ENCODE results near the gene TMBIM4. TPM values are rescaled to one million over a fixed set of nuclear protein-coding genes. Genes with fewer than 3 reads are reported as not detected.

TMBIM4 gene
- total and polyA plus RNA-seq, 10 of the 15 experiments (the other 5 are each of a cell fraction or from before 2014, with no cell fraction given) = 38.8 to 341 (median 82.8) TPM

DNA sequence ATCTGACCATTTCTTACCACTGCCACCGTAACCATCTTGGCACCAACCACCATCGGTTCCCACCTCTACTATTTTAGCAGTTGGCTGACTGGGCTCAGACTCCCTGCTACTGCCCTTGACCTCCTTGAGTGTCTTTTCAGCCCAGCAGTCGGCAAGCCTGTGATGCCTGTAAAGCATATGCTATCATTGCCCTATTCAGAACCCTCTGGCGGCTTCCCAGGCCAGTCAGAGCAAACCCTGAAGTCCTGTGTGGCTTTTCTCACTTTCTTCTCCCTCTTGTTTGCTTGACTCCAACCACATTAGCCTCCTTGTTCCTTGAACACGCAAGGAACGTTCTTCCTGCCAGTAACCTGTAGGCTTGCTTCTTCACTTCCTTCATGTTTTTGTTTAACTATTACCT is 25.4 kb upstream of the TMBIM4 start:
- in situ Hi-C loops (cut with MboI) (no loop called here), intact Hi-C loops (cut with micrococcal nuclease; ENCODE audit: unreplicated experiment) (loop anchor here (5.0 kb wide), 1 partner anchor 37 kb away; no protein-coding TSS in a partner anchor)
- H3K9me3 ChIP-seq (replicated peaks; ENCODE audit: control insufficient read depth, insufficient read depth, low read length) = peaks cover 6% of the 10 kb centered on the region
- peaks cover 4% of the 10 kb centered on the region for H3K79me2 ChIP-seq (ENCODE audit: control insufficient read depth, insufficient read depth, low read length)
- peak overlapping the region; percentile 37 for H3K27ac ChIP-seq (ENCODE audit: control insufficient read depth, insufficient read depth)
- peaks cover 21% of the 10 kb centered on the region for H3K4me1 ChIP-seq (ENCODE audit: control insufficient read depth, insufficient read depth, low read length)
- H3K9ac ChIP-seq (ENCODE audit: control insufficient read depth, insufficient read depth, low read length) = no peak overlapping the region
- no peak overlapping the region for H3K4me3 ChIP-seq
- BruUV-seq (replicated peaks) = no TSS peak
- H2AFZ ChIP-seq (ENCODE audit: control insufficient read depth, low read depth, low read length) = no peak overlapping the region; the same call in 1 of the 2 replicates
- ChIA-PET SMC1A (ENCODE audit: uncharacterized antibody, unreplicated experiment) (no interaction called here), CTCF (no interaction called here), POLR2A (no interaction called here), RAD21 (ENCODE audit: unreplicated experiment) (no interaction called here)
- H3K4me2 ChIP-seq (ENCODE audit: control insufficient read depth, insufficient read depth) = peak overlapping the region; percentile 7; the same call in 1 of the 2 replicates
- no peaks in the 10 kb centered on the region; a peak in 2 of 4 replicates for H3K36me3 ChIP-seq (ENCODE audit: control insufficient read depth in 2 of 2, insufficient read depth in 2 of 2, low read length in 1 of 2)
- 89% methylated on average over 6 of the region's 6 CpGs for WGBS (ENCODE audit: insufficient coverage, insufficient replicate concordance, low lambda C conversion rate, missing lambda C conversion rate)
- ATAC-seq (peak; percentile 44), FAIRE-seq (no peak), DNase-seq (ENCODE audit: low read depth, low spot score) (no peak)
- no peaks in the 10 kb centered on the region for H3K27me3 ChIP-seq (replicated peaks in 1 of 2; ENCODE audit: control insufficient read depth in 2 of 2, insufficient read depth in 2 of 2, low read length in 1 of 2)
- no peaks in the 10 kb centered on the region for H4K20me1 ChIP-seq (ENCODE audit: control insufficient read depth, insufficient read depth)
- TF ChIP-seq, protein P1, sequence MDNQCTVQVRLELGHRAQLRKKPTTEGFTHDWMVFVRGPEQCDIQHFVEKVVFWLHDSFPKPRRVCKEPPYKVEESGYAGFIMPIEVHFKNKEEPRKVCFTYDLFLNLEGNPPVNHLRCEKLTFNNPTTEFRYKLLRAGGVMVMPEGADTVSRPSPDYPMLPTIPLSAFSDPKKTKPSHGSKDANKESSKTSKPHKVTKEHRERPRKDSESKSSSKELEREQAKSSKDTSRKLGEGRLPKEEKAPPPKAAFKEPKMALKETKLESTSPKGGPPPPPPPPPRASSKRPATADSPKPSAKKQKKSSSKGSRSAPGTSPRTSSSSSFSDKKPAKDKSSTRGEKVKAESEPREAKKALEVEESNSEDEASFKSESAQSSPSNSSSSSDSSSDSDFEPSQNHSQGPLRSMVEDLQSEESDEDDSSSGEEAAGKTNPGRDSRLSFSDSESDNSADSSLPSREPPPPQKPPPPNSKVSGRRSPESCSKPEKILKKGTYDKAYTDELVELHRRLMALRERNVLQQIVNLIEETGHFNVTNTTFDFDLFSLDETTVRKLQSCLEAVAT (IDR thresholded peaks at IDR 0.05) = peak; percentile 40; the same call in 1 of the 2 replicates
- TF ChIP-seq, protein P2, sequence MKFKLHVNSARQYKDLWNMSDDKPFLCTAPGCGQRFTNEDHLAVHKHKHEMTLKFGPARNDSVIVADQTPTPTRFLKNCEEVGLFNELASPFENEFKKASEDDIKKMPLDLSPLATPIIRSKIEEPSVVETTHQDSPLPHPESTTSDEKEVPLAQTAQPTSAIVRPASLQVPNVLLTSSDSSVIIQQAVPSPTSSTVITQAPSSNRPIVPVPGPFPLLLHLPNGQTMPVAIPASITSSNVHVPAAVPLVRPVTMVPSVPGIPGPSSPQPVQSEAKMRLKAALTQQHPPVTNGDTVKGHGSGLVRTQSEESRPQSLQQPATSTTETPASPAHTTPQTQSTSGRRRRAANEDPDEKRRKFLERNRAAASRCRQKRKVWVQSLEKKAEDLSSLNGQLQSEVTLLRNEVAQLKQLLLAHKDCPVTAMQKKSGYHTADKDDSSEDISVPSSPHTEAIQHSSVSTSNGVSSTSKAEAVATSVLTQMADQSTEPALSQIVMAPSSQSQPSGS (IDR thresholded peaks at IDR 0.05; ENCODE audit: low read length) = no peak
- TF ChIP-seq ZNF687 (IDR thresholded peaks at IDR 0.05) (no peak), RAD21 (IDR thresholded peaks at IDR 0.05; ENCODE audit: insufficient read depth, low read depth, low read length) (no peak), CREB1 (IDR thresholded peaks at IDR 0.05; ENCODE audit: low read depth) (no peak), ZZZ3 (IDR thresholded peaks at IDR 0.05; ENCODE audit: control insufficient read depth, insufficient read length, low read depth) (no peak), TCF12 (IDR thresholded peaks at IDR 0.05; ENCODE audit: low read depth, low read length) (no peak), SPI1 (IDR thresholded peaks at IDR 0.05; ENCODE audit: borderline replicate concordance, insufficient read depth, low read depth, low read length) (no peak), ZNF622 (IDR thresholded peaks at IDR 0.05) (no peak), NFYB (IDR thresholded peaks at IDR 0.05; ENCODE audit: insufficient read depth, low read depth, low read length) (no peak), ESRRA (IDR thresholded peaks at IDR 0.05; ENCODE audit: low read length) (no peak), FOXM1 (IDR thresholded peaks at IDR 0.05; ENCODE audit: low read depth, low read length) (no peak), GABPA (IDR thresholded peaks at IDR 0.05; ENCODE audit: low read depth) (no peak), NR2C2 (IDR thresholded peaks at IDR 0.05; ENCODE audit: borderline replicate concordance, control insufficient read depth, insufficient read length, low read depth) (no peak), ZNF24 (IDR thresholded peaks at IDR 0.05) (no peak), MTA2 (IDR thresholded peaks at IDR 0.05; ENCODE audit: low read depth) (0 out of 2 replicates have a peak, but pooled peaks have one; percentile 12)

Data from GM12878 (cell line).